HEK293 (cell line): ENCODE results near the gene TNFRSF11A.

Source experiments
- CTCF ChIA-PET: fragments of 350-600 bp; formaldehyde crosslinking; extraction: SDS; loops from one replicate; lab custom pipeline; 2021; ENCODE audit warnings: antibody characterized with exemption; lab: Yijun Ruan, JAX
- POLR2A ChIA-PET: fragments of 300-600 bp; formaldehyde crosslinking; extraction: SDS; loops from one replicate; lab custom pipeline; 2020; ENCODE audit warnings: antibody characterized with exemption, inconsistent platforms; lab: Yijun Ruan, JAX
- H3K27ac ChIP-seq: fragments of 200-500 bp; sonication (Bioruptor generic); 2 replicates; pipeline ENCODE4 v1.5.1; 2014; ENCODE audit warnings: low read depth, low read length, control low read depth, inconsistent platforms; ENCODE audit errors: extremely low read depth
- H3K36me3 ChIP-seq, 2 experiments: fragments of 200-500 bp in 1 of 2; sonication (Bioruptor generic) in 1 of 2; 1 replicate in 1 of 2; 2 replicates in 1 of 2; pipeline ENCODE4 v1.5.1; 2014 to 2017; ENCODE audit warnings: inconsistent platforms in 2 of 2, low read length in 2 of 2; ENCODE audit not compliant: control insufficient read depth in 2 of 2, insufficient read depth in 1 of 2
- H3K4me1 ChIP-seq: fragments of 200-500 bp; sonication (Bioruptor generic); 2 replicates; pipeline ENCODE4 v1.5.1; 2014; ENCODE audit warnings: mild to moderate bottlenecking, low read length, inconsistent platforms; ENCODE audit not compliant: control insufficient read depth, insufficient read depth
- H3K4me3 ChIP-seq: 2 replicates; pipeline ENCODE4 v1.5.1; 2011; ENCODE audit warnings: low read depth, mild to moderate bottlenecking, control low read depth, low read length, moderate library complexity
- H3K9me3 ChIP-seq: fragments of 200-500 bp; sonication (Bioruptor generic); 2 replicates; pipeline ENCODE4 v1.5.1; 2014; ENCODE audit warnings: low read depth, low read length, inconsistent platforms; ENCODE audit not compliant: control insufficient read depth, insufficient read depth
- BCL11A ChIP-seq: fragments of 450-650 bp; formaldehyde crosslinking; IDR thresholded peaks from 2 replicates; pipeline ENCODE4 v1.5.1; 2016; ENCODE audit warnings: low read depth, missing biosample characterization, missing genetic modification characterization
- EGR2 ChIP-seq: fragments of 450-650 bp; formaldehyde crosslinking; IDR thresholded peaks from 2 replicates; pipeline ENCODE4 v1.5.1; 2016; ENCODE audit warnings: low read depth, missing biosample characterization, missing genetic modification characterization
- KLF16 ChIP-seq: fragments of 450-650 bp; formaldehyde crosslinking; IDR thresholded peaks from 2 replicates; pipeline ENCODE4 v1.5.1; 2017; ENCODE audit warnings: missing biosample characterization, missing genetic modification characterization
- KLF7 ChIP-seq: fragments of 450-650 bp; formaldehyde crosslinking; IDR thresholded peaks from 2 replicates; pipeline ENCODE4 v1.5.1; 2016; ENCODE audit warnings: missing biosample characterization, missing genetic modification characterization, borderline replicate concordance
- ZBTB17 ChIP-seq: fragments of 450-650 bp; formaldehyde crosslinking; IDR thresholded peaks from 2 replicates; pipeline ENCODE4 v1.5.1; 2016; ENCODE audit warnings: missing biosample characterization, missing genetic modification characterization
- ZBTB48 ChIP-seq: fragments of 450-650 bp; formaldehyde crosslinking; IDR thresholded peaks from 2 replicates; pipeline ENCODE4 v1.5.1; 2016; ENCODE audit warnings: missing biosample characterization, missing genetic modification characterization
- ZNF157 ChIP-seq: fragments of 450-650 bp; formaldehyde crosslinking; IDR thresholded peaks from 2 replicates; pipeline ENCODE4 v1.5.1; 2016; ENCODE audit warnings: missing biosample characterization, missing genetic modification characterization
- ZNF274 ChIP-seq, 2 experiments: fragments of 200-500 bp in 1 of 2; fragments of 450-650 bp in 1 of 2; sonication (Bioruptor generic) in 1 of 2; formaldehyde crosslinking in 1 of 2; IDR thresholded peaks; 2 replicates each; pipeline versions ENCODE4 v1.5.1 to v1.6.1; 2014 to 2016; ENCODE audit warnings: borderline replicate concordance in 1 of 2, inconsistent platforms in 1 of 2, low read length in 1 of 2, missing biosample characterization in 1 of 2, missing genetic modification characterization in 1 of 2
- ZNF335 ChIP-seq: fragments of 450-650 bp; formaldehyde crosslinking; conservative IDR thresholded peaks from 2 replicates; pipeline ENCODE4 v1.5.1; 2016; ENCODE audit warnings: missing biosample characterization, missing genetic modification characterization
- ZNF558 ChIP-seq: fragments of 450-650 bp; formaldehyde crosslinking; IDR thresholded peaks from 2 replicates; pipeline ENCODE4 v1.5.1; 2016; ENCODE audit warnings: missing biosample characterization, missing genetic modification characterization
- ZNF600 ChIP-seq: fragments of 450-650 bp; formaldehyde crosslinking; IDR thresholded peaks from 2 replicates; pipeline ENCODE4 v1.5.1; 2016; ENCODE audit warnings: missing biosample characterization, missing genetic modification characterization
- ZNF664 ChIP-seq: fragments of 450-650 bp; formaldehyde crosslinking; IDR thresholded peaks from 2 replicates; pipeline ENCODE4 v1.5.1; 2016; ENCODE audit warnings: missing biosample characterization, missing genetic modification characterization
- TF ChIP-seq, protein P1 (sequence below): fragments of 450-650 bp; formaldehyde crosslinking; IDR thresholded peaks from 2 replicates; pipeline ENCODE4 v1.5.0; 2017; ENCODE audit warnings: missing biosample characterization, missing genetic modification characterization, borderline replicate concordance
- TF ChIP-seq, protein P2 (sequence below): fragments of 450-650 bp; formaldehyde crosslinking; conservative IDR thresholded peaks from 2 replicates; pipeline ENCODE4 v1.5.1; 2016; ENCODE audit warnings: low read depth, missing biosample characterization, missing genetic modification characterization
- TF ChIP-seq, protein P3 (sequence below): fragments of 450-650 bp; formaldehyde crosslinking; IDR thresholded peaks from 2 replicates; pipeline ENCODE4 v1.5.1; 2017; ENCODE audit warnings: missing biosample characterization, mild to moderate bottlenecking, missing genetic modification characterization, moderate library complexity
- TF ChIP-seq, protein P4 (sequence below): fragments of 450-650 bp; formaldehyde crosslinking; IDR thresholded peaks from 2 replicates; pipeline ENCODE4 v1.5.1; 2016; ENCODE audit warnings: missing biosample characterization, missing genetic modification characterization

TNFRSF11A gene

DNA sequence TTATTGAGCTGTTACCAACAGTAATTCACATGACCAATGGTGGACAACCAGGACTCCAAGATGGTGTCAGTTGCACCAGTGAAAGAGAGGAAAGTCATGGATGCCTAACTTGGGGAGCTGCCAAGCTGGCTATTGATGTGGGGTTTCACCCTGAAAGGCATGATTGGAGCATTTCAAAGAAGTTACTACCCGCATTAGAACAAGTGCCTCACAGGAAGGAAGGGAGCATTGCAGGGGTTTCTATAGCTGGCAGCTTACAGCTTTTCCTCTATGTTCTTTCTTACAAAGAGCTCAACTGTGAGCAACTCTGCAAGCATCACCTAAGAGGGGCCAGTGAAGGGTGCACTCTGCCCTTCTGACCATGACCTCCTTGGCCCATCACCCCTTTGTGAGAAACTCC lies 93.1 kb downstream of the TNFRSF11A start (continued):
- TF ChIP-seq EGR2, result no peak
- no peak for TF ChIP-seq BCL11A (tag by site-specific recombination)

DNA sequence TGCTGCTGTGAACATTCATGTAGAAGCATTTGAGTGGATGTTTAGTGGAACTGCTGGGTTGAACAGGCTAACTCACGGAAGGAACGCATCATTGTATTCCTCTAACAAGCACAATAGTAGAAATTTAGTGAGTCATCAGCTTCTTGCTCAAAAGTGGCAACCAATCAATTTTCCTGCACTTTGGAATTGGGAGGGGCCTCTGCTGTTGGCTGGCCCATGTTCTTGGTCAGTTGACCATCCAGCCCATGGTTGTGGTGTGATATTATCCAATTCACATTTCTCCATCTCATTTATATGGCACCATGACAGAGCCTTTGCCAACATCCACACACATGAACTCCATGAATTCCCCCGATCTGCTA lies 95.0 kb downstream of the TNFRSF11A start:
- POLR2A ChIA-PET, result interaction anchor here (0.6 to 1.8 kb wide), 2 partner anchors 103 to 104 kb away, joined by 6 to 12 read pairs; partner anchors contain the start of gene ZCCHC2
- no peak overlapping the region; the same call in 1 of the 2 replicates for H3K27ac ChIP-seq
- TF ChIP-seq ZNF664 (tag by site-specific recombination) (peak; percentile 54), ZNF274 (IDR thresholded peaks at IDR 0.05; ENCODE audit: low read length) (no peak), ZNF274 (tag by site-specific recombination; IDR thresholded peaks at IDR 0.05; ENCODE audit: borderline replicate concordance) (no peak), KLF7 (tag by site-specific recombination) (no peak), ZNF558 (tag by site-specific recombination) (no peak), ZNF335 (tag by site-specific recombination) (no peak)
- TF ChIP-seq, protein P1, sequence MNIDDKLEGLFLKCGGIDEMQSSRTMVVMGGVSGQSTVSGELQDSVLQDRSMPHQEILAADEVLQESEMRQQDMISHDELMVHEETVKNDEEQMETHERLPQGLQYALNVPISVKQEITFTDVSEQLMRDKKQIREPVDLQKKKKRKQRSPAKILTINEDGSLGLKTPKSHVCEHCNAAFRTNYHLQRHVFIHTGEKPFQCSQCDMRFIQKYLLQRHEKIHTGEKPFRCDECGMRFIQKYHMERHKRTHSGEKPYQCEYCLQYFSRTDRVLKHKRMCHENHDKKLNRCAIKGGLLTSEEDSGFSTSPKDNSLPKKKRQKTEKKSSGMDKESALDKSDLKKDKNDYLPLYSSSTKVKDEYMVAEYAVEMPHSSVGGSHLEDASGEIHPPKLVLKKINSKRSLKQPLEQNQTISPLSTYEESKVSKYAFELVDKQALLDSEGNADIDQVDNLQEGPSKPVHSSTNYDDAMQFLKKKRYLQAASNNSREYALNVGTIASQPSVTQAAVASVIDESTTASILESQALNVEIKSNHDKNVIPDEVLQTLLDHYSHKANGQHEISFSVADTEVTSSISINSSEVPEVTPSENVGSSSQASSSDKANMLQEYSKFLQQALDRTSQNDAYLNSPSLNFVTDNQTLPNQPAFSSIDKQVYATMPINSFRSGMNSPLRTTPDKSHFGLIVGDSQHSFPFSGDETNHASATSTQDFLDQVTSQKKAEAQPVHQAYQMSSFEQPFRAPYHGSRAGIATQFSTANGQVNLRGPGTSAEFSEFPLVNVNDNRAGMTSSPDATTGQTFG (tag by site-specific recombination), result no peak
- TF ChIP-seq, protein P2, sequence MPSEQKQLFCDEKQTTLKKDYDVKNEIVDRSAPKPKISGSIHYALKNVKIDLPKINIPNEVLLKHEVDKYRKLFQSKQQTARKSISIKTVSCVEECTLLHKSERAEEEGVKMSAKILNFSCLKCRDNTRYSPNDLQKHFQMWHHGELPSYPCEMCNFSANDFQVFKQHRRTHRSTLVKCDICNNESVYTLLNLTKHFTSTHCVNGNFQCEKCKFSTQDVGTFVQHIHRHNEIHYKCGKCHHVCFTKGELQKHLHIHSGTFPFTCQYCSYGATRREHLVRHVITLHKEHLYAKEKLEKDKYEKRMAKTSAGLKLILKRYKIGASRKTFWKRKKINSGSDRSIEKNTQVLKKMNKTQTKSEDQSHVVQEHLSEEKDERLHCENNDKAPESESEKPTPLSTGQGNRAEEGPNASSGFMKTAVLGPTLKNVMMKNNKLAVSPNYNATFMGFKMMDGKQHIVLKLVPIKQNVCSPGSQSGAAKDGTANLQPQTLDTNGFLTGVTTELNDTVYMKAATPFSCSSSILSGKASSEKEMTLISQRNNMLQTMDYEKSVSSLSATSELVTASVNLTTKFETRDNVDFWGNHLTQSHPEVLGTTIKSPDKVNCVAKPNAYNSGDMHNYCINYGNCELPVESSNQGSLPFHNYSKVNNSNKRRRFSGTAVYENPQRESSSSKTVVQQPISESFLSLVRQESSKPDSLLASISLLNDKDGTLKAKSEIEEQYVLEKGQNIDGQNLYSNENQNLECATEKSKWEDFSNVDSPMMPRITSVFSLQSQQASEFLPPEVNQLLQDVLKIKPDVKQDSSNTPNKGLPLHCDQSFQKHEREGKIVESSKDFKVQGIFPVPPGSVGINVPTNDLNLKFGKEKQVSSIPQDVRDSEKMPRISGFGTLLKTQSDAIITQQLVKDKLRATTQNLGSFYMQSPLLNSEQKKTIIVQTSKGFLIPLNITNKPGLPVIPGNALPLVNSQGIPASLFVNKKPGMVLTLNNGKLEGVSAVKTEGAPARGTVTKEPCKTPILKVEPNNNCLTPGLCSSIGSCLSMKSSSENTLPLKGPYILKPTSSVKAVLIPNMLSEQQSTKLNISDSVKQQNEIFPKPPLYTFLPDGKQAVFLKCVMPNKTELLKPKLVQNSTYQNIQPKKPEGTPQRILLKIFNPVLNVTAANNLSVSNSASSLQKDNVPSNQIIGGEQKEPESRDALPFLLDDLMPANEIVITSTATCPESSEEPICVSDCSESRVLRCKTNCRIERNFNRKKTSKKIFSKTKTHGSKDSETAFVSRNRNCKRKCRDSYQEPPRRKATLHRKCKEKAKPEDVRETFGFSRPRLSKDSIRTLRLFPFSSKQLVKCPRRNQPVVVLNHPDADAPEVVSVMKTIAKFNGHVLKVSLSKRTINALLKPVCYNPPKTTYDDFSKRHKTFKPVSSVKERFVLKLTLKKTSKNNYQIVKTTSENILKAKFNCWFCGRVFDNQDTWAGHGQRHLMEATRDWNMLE (tag by site-specific recombination), result no peak
- TF ChIP-seq, all 188 proteins: peak for 1
- Histone ChIP-seq H3K4me3 (no peak overlapping the region), H3K36me3 (no peaks in the 10 kb centered on the region), H3K9me3 (no peaks in the 10 kb centered on the region), H3K4me1 (peaks cover 5% of the 10 kb centered on the region; the same call in 1 of the 2 replicates)
- CTCF ChIA-PET, result interaction anchor here (0.6 to 2.9 kb wide), 7 partner anchors 11 to 174 kb away, joined by 3 to 9 read pairs (median 3); no protein-coding TSS in a partner anchor

DNA sequence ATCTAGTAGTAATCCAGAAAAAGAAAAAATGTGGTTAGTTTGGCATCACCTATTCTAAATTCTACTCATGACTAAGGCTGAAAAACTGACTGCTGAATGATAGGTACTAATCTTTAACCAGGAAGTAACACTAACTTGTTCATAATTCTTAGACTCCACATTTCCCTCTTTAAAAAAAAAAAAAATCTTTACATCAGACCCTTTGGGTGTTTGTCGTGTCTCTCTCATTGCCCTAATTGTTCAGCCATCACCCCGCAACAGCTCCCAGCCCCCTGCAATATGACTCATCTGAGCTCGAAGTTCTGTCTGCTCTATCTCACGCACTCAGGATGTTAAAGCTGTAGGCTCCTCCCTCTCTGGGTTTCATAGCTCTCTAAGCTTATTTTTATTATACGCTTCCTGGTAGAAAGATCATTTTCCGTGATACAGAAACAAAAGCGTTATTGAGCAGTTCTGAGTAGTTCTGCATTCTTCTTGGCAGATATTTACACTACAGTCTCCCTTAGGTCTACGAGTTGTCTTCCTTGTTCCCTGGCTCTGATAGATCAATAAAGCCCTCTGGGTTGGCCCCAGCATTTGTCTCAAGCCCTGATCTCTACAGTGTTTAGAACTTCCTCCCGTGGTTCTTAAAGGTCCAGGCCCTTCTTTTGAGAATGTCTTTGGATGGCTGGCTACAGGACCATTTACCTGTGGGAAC lies 95.6 kb downstream of the TNFRSF11A start:
- Histone ChIP-seq H3K36me3 (no peaks in the 10 kb centered on the region), H3K4me3 (no peak overlapping the region), H3K9me3 (no peaks in the 10 kb centered on the region), H3K27ac (no peak overlapping the region; the same call in 1 of the 2 replicates), H3K4me1 (peaks cover 5% of the 10 kb centered on the region; the same call in 1 of the 2 replicates)
- ChIA-PET POLR2A (interaction anchor here (0.6 to 1.8 kb wide), 2 partner anchors 102 to 104 kb away, joined by 6 to 12 read pairs; partner anchors contain the start of gene ZCCHC2), CTCF (interaction anchor here (0.6 to 2.9 kb wide), 11 partner anchors 10 to 166 kb away, joined by 3 to 9 read pairs (median 3); no protein-coding TSS in a partner anchor)
- TF ChIP-seq ZNF600 (tag by site-specific recombination), result no peak
- no peak for TF ChIP-seq KLF16
- peak; percentile 86 for TF ChIP-seq ZBTB17 (tag by site-specific recombination)
- TF ChIP-seq, protein P3, sequence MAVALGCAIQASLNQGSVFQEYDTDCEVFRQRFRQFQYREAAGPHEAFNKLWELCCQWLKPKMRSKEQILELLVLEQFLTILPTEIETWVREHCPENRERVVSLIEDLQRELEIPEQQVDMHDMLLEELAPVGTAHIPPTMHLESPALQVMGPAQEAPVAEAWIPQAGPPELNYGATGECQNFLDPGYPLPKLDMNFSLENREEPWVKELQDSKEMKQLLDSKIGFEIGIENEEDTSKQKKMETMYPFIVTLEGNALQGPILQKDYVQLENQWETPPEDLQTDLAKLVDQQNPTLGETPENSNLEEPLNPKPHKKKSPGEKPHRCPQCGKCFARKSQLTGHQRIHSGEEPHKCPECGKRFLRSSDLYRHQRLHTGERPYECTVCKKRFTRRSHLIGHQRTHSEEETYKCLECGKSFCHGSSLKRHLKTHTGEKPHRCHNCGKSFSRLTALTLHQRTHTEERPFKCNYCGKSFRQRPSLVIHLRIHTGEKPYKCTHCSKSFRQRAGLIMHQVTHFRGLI (tag by site-specific recombination), result no peak
- TF ChIP-seq, protein P4, sequence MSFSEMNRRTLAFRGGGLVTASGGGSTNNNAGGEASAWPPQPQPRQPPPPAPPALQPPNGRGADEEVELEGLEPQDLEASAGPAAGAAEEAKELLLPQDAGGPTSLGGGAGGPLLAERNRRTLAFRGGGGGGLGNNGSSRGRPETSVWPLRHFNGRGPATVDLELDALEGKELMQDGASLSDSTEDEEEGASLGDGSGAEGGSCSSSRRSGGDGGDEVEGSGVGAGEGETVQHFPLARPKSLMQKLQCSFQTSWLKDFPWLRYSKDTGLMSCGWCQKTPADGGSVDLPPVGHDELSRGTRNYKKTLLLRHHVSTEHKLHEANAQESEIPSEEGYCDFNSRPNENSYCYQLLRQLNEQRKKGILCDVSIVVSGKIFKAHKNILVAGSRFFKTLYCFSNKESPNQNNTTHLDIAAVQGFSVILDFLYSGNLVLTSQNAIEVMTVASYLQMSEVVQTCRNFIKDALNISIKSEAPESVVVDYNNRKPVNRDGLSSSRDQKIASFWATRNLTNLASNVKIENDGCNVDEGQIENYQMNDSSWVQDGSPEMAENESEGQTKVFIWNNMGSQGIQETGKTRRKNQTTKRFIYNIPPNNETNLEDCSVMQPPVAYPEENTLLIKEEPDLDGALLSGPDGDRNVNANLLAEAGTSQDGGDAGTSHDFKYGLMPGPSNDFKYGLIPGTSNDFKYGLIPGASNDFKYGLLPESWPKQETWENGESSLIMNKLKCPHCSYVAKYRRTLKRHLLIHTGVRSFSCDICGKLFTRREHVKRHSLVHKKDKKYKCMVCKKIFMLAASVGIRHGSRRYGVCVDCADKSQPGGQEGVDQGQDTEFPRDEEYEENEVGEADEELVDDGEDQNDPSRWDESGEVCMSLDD (tag by site-specific recombination), result 0 out of 2 replicates have a peak, but pooled peaks have one; percentile 28
- no peak for TF ChIP-seq ZNF157
- no peak for TF ChIP-seq ZBTB48
